Measurements from ENCODE around the gene KRT38.
"Not testable (repeated sequence)": the region's sequence is repeated elsewhere in the genome, so short reads cannot be mapped to it uniquely, and the experiment has no call there.

Gene KRT38

DNA sequence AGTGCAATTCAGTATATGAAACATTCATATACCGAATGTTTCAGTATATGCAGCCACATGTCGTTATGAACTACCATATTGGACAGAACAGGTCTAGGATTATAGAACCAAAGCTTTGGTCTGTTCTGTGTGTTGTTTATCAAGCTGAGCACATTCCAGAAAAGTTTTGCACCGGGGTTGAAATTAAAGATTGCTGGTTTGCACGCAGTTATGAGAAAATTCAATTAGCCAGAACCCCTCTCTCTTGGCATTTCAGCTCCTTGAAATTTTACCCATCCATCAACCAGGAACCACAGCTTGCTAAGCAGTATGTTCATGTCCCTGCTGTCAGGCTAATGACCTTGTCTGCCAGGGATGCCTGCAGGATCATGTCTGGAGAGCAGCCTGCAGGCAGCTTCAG, 16.9 kb upstream of the KRT38 start:
- DNase-seq: no peak

DNA sequence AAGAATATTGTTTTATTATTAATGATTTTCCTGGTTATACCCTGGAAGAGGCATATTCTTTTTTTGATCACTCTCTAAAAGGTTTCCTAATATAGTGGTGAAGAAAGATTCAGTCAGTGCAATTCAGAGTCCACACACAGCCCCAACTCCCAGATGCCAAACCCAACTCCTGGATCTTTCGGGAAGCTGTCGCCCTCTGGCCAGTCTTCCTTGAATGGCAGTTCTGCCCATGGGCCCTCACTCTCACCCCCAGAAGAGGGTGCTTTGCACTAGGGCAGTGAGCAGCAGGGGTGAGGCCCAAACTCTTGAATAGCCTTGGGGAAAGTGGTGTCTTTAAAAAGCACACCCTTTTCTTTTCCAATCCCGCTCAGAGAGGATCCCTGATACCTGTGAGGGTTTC, 15.4 kb upstream of the KRT38 start:
- DNase-seq: no peak

DNA sequence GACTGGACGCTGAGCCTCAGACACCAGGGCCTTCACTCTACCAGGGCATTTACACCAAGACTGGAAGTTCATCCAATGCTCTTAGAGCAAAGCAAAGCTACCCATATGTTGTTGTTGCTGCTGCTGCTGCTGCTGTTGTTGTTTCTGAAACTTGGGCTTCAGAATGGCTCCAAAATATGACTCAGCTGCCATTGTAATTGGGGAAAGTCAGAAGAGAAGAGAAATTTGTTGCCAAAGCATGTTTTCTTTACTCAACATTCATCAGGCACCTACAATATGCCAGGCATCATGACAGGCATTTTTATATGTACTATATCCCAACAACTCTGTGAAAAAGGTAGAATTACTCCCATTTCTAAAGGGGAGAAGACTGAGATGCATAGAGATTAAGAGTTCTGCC, 14.5 kb upstream of the KRT38 start:
- no peak for DNase-seq

DNA sequence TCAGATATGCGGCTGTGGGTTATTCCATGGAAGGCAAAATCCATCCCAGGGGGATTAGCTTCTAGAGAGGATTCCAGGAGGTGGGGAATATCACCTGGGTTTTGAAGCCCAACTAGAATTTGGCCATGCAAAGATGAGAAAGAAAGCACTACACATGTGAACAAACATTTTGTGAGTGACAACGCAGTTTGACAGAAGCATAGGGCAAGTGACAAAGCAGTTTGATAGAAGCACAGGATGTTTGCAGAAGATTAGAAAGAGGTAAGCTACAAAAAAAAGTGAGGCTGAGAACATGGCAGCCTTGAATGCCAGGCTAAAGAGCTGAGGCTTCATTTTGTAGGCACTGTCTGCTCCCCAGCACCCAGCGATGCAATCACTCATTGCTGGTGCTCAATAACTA, 12.3 kb upstream of the KRT38 start:
- no peak for DNase-seq

DNA sequence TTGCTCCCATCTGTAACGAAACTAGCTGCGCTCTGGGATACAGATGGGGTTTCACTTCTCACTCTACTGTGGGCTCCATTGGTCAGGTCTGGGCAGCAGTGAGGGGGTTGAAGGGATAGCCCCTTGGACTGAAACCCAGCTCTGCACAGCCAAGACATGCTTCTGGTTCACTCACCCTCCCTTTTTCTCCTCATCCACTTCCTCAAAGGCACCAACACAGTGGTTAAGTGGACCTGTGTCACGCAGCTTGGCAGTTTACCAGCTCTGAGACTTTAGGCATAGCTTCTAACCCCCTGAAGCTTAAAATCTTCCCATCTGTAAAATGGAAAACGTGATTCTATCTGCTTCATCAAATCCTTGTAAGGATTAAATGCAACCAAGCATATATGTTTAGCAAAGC, 11.5 kb upstream of the KRT38 start:
- DNase-seq: no peak

DNA sequence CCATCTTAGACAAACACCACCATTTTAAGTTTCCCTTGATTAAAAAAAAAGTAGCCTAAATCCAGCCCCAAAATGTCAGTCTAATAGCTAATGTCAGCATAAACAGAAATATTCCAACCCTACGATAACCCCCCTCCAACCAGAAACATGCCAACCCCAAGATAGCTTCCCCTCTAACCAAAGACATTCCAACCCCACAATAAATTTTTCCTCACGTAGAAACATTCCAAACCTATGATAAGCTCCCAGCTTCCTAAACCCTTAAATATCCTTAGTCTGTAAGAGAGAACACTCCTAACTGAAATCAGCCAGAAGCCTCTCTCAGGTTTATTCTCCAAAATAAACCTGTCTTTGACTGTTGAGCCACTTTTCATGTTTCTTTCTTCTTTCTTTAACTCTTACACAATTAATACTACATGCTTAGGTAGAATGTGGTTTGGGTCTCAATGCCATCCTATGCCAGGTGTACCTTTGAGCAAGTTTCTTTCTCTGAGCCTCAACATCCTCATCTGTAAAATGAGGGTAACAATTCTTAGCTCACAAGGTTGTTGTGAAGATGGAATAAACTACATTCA, 10.5 kb upstream of the KRT38 start:
- no peak for DNase-seq

DNA sequence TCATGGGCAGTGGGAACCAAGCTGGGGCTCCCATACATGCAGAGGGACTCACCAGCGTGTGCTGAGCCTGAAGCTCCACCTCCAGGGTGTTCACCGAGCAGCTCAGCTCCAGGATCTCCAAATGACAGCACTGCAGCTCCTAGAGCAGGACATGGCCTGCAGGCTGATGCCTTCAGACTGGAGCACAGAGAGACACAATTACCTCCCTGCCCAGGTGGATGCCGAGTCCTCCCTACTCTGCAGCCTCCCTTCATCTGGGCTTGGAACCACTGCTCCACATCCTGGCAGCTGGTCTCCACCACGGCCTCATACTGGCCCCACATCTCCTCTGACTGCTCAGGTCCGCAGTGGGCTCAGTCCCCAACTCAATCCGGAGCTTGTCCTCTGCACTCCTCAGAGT, 8.2 kb upstream of the KRT38 start:
- no peak for DNase-seq

DNA sequence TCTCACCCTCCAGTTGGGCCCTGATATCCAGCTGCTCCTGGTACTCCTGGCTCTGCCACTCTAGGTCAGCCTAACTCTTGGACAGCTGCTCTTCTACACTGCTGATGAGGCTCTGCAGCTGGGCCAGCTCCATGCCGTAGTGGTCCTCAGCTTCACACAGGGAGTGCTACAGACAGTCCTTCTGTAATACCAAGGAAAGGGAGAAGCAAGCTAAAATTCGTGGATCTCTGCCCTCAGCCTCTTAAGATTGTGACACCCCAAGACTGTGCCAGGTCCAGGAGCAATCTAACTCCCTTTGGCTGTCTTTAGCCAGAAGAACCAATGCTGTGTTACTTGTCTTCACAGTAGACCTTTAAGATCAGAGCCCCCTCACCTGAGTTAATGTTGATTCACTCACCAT, 7.7 kb upstream of the KRT38 start:
- no peak for DNase-seq

DNA sequence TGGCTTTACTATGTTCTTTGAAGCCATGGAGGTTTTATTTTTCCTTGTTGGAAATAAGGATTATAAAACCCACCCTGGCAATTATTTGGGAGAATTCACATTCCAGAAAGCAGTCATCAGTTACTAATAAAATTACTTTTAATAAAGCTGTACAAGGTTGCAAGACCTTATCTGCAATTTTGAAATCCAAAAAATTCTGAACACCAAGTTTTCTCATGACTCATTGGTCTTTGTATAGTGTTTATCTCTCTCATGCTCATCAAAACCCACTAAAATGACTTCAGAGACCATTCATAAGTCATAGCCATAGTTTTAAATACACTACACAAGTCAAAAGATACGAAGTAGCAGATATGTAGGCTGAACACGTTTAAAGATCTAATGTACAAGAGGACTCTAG, 6.0 kb upstream of the KRT38 start:
- no peak for DNase-seq

DNA sequence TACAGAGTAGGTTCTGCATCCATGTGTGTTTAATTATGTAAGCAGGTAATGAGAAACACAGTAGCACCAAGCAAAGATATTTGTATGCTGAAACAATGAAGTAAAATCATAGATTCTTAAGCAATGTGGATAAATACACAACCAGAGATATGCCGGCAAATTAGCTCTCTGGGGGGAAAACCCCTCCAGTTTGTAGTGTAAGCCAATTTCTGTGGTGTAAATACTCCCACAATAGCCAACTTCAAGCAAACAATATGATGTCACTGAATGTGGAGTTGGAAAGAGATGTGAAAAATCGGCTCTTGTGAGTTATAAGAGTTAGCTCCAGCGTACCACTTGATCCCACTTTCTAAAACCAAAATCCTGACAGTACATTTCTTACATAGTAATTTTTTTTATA, 3.9 kb upstream of the KRT38 start:
- DNase-seq: no peak

DNA sequence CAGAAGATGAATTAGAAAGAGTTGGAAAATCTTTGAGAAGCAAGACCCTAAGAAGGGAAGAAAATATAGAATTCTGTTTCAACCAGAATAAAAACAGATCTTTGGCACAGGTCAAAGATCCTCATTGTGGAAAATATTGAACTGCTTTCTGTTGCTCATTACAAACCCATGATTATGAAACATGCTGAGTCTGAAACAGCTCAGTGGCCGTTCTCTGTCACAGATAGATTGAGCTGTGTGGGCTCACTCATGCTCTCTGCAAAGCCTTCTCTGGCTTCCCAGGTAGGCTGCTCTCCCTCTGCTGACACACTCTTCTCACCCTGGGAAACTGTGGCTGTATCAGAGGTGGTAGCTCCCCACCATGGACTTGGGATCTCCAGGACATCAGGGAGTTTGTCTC, 3.4 kb upstream of the KRT38 start:
- no peak for DNase-seq

DNA sequence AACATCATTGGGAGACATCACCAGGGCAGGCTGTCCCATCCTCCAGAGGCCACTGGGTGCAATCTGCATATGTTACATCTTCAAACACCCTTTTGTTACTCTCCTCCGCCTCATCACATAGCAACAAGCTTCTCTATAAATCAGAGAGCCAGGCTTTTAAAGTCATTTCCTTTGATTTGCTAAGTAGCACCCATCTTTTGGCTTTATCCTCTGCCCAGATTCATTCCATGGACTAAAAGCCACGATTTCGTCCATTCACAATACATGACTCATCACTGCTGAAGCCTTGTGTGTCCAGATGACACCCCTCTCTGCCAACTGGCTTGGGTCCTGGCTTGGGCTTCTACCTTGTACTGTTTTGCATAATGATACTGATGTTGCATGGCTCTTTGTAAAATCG, 2.0 kb upstream of the KRT38 start:
- DNase-seq: no peak

DNA sequence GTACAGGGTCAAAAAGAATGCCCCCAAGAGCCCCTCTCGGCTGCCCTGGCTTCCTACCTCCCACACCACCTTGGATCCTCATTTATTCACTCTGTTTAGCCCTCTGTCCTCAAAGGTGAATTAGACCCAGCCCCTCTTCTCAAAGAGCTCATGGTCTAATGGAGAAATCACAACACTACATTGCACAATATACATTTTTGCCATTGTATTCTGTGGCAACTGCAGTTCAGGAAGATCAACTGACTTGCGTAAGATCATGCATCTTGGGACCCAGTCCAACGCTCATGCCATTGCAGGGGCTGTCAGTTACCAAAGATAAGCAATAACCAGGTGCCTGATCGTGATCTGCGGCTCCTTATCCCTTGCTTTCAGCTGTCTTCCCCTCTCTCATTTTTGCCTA, 1.4 kb downstream of the KRT38 start:
- DNase-seq: no peak

DNA sequence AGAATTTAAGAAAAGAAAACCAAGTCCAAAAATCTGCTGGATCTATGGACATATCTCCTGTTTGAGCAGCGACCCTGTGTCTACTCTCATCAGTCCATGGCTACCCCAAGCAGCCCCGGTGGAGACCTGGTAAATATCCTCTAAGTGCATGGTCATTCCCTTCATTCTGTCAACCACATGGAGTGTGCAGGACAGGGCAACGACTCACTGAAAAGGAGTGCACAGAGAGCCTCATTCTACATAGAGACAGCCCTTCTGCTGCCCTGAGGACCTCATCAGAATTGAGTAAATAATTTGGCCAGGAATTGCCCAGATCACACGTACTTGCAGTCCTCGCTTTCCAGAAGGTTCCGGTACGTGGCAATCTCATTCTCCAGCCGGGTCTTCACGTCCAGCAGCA, 3.0 kb downstream of the KRT38 start:
- DNase-seq: no peak

DNA sequence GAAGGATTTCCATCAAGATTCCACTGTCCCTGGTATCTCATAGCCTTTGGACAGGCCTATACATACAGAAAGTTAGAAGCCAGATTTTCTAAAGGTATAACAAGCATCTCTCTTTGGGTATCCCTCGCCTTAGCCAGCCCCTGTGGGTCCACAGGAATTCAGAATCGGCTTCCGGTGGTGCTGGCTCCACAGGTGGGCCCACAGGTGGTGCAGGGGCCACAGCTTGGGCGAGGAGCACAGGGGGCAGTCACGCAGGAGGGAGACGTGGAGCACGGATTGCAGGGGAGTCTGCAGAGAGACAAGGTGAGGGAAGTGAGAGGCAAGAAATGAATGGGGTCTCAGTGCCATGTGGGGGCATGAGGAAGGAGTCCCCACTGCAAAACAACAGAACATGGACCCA, 3.5 kb downstream of the KRT38 start:
- no peak for DNase-seq

DNA sequence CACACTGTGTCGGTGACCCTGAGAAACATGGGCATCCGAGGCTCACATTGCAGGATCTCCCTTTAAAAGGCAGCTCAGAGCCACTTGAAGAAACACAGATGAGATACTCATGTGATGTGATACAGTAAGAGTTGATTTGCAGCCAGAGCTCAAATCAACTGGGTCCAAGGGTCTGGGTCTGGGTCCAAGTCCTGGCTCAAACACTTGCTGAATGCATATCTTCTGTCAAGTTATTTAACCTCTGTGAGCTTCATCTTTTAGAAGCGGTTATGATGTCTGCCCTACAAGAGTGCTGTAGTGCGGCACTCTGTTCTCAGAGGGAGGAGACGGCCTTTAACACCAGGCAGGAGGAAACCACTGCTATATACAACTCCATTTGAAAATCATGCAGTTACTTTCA, 6.4 kb downstream of the KRT38 start:
- no peak for DNase-seq

DNA sequence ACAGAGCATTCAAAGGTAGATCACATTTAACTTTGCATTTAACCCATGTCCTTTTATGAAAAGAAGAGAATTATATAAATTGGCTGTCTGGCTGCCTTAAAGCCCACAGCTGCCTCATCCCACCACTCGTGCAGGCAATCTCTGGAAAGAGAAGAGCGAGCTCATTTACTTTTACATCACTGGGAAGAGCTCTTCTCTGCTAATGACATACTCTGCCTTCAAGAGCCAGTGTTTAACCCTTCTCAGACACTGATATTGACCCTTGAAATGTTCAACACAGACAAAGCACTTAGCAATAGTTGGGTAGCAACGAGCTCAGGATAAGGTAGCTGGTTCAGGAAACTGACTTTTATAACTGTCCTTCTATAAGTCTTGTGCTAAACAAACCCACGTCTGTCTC, 6.8 kb downstream of the KRT38 start:
- DNase-seq: no peak

DNA sequence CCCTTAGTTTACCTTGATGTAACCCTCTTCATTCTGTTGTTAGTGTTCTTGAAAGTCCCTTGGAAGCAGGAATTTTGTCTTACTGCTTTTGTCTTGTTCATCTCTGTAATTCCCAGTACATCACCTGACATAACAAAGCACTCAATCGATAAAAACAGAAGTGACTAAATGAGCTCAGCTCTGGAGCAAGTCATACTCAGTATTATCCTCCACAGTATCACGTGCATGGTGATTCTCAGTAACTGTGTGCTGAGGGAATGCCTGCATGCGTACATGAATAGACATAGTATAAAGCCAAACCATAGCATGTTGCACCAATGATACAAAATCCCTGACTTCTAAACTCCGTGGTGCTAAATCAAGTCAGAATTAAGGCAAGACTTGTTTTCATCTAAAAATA, 7.2 kb downstream of the KRT38 start:
- no peak for DNase-seq

DNA sequence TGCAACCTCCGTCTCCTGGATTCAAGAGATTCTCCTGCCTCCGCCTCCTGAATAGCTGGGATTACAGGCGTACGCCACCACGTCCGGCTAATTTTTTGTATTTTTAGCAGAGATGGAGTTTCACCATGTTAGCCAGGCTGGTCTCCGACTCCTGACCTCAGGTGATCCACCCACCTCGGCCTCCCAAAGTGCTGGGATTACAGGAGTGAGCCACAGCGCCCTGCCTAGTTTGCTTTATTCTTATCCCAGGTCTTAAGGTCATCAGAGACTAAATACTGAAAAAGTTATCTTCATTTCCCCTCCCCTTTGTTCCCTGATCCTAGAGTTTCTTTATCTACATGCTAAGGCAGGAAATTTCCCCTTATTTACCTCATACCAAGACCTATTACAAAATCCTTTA, 10.4 kb downstream of the KRT38 start:
- not testable (repeated sequence) for DNase-seq

DNA sequence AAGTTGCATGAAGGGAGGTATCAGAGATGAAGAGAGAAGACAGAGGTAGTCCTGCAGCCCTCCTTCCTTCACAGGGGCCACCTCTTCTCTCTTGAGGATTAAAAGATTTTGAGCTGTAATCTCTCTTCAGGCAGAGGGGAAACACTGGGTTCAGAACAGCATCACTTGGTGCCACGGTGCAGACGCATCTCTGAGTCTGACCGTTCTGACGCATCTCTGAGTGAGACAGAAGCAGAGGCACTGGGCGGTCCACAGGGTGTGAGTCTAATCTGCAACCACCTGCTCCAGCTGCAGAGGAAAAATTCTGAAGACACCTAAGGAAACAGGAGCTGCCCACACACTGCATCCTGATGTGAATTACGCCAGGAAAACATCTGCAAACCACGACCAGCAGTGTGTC, 11.1 kb downstream of the KRT38 start:
- no peak for DNase-seq

DNA sequence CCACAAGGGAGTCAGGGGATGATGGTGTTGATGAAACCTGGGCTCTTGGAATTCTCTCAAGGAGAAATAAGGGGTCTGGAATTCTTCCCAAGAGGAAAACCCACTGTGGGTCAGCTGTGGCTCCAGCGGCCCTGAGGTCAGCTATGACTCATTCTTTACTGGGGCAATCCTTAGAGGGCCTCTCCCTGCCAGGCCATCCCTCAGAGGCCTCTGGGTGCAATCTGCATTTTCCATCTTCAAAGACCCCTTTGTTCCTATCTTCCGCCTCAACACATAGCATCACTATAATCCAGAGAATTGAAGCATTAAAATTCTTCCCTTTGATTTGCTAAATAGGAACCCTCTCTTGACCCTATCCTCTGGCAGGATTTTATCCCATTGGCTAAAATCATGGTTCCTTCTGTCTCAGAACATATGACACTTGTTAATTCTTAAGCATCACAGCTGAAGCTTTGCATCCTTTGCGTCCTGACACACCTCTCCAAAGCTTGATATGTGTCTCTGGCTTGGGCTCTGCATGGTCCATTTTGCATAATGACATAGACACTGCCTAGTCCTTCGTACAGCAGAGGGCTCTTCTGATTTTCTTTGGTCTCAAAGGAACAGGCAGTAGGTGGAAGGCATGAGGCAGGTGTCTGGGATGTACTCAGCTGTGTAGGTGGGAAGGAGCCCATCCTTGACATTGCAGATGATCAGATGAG, 12.0 kb downstream of the KRT38 start:
- DNase-seq: no peak

DNA sequence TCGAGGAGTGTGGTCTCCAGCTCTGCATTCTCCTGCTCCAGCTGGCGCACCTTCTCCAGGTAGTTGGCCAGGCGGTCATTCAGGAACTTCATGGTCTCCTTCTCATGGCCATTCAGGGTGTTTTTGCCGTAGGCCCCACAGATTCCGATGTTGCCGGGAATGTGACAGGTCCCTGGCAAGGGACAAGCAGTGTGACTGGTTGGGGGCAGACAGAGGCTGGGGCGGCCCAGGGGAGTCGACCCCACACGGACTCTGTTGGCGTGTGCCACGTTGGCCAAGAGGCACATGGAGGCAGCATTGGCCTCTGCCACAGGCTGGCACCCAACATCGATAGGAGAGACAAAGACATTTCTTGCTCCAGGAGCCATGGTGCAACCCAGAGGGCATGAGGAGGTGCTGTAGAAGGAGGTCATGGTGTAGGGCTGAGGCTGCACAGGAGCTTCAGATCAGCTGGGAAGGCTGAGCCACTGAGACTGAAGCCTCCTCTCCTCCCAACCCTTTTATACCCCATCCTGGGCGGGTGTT, 16.6 kb downstream of the KRT38 start, which contains the start of gene KRT37:
KRT37 (minus strand) TSS at position 475 of the 525 bp plus-strand sequence; CDS start at position 413, 62 bp downstream.
- DNase-seq: no peak

DNA sequence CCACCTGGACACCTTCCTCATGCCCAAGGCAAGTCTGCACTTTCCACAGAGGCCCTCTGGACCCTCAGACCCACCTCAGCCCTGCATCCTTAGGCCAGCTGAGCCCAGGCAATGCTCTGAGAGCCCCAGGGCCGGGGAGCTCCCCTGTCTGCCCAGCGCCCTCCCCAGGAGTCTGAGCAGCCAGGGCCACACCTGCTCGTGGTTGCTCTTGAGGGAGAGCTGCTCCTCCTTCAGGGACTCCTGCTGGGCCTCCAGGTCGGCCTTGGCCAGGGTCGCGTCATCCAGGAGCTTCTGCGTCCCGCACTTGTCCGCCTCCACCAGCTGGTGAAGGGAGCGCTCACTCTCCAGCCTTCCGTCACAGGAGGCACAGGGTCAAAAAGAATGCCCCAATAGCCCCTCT, 18.2 kb downstream of the KRT38 start:
- DNase-seq: not testable (repeated sequence)

DNA sequence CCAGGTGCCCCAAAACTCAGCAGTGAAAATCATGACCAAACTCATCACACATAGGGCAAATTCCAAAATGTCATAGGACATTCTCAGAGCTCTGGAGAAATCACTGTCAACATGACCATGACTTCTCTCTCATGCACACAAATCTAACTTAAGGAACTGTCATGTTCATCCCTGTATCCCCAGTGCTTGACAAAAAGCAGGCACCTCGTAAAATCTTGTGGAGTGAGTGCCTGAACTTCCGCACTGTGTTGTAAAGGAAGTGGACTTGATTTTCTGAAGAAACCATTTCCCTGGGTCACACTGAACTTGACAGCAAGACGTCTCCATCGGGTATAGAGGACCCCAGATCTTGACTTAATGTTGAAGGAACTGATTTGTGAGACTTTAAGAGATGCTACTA, 19.2 kb downstream of the KRT38 start:
- no peak for DNase-seq

DNA sequence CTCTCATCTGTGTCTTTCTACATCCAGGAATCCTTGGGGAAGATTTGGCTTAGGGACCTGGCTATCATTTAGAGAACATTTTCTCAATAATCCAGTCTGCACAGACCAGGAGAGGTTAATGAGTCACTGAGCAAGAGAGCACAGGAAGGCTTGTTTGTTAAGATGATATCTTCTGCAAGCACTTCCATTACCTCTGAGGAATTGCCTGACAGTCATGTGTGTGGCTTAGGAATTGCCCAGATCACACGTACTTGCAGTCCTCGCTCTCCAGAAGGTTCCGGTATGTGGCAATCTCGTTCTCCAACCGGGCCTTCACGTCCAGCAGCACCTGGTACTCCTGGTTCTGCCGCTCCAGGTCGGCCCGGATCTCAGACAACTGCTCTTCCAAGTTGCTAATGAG, 19.7 kb downstream of the KRT38 start:
- no peak for DNase-seq
